MM.1S (cell line): Measurements from ENCODE around the gene PARP6.
A peak's percentile ranks its signal among the peaks of the same experiment; 100 is the strongest.

Source experiments
- DNase-seq: peaks from one replicate; pipeline ENCODE4 v3.0.0-alpha.2; 2015
- H2AFZ ChIP-seq: fragments of 300-600 bp; sonication (generic); 2 replicates; pipeline ENCODE4 v1.6.0; 2016; ENCODE audit warnings: antibody characterized with exemption, low read length
- H3F3A ChIP-seq: fragments of 300-600 bp; sonication (generic); 2 replicates; pipeline ENCODE4 v1.6.1; 2016; ENCODE audit warnings: mild to moderate bottlenecking, antibody characterized with exemption, low read length, moderate library complexity, mixed read lengths; ENCODE audit not compliant: insufficient read depth
- H3K27ac ChIP-seq: fragments of 300-600 bp; sonication (generic); 2 replicates; pipeline ENCODE4 v1.5.1; 2016; ENCODE audit warnings: mild to moderate bottlenecking, low read length
- H3K27me3 ChIP-seq: fragments of 300-600 bp; sonication (generic); replicated peaks from 2 replicates; pipeline ENCODE4 v1.6.0; 2016; ENCODE audit warnings: low read length; ENCODE audit not compliant: insufficient read depth
- H3K36me3 ChIP-seq: fragments of 300-600 bp; sonication (generic); replicated peaks from 2 replicates; pipeline ENCODE4 v1.6.1; 2016; ENCODE audit warnings: mild to moderate bottlenecking, low read length, mixed read lengths; ENCODE audit not compliant: insufficient read depth
- H3K4me1 ChIP-seq: fragments of 300-600 bp; sonication (generic); 2 replicates; pipeline ENCODE4 v1.6.1; 2016; ENCODE audit warnings: low read length, mixed read lengths
- H3K4me2 ChIP-seq: fragments of 300-600 bp; sonication (generic); 2 replicates; pipeline ENCODE4 v1.6.0; 2016; ENCODE audit warnings: low read depth, low read length
- H3K4me3 ChIP-seq: fragments of 300-600 bp; sonication (generic); 2 replicates; pipeline ENCODE4 v1.5.1; 2016; ENCODE audit warnings: low read length, mixed read lengths
- H3K79me2 ChIP-seq: fragments of 300-600 bp; sonication (generic); 2 replicates; pipeline ENCODE4 v1.6.1; 2016; ENCODE audit warnings: mixed run types, low read length, mixed read lengths
- H3K9ac ChIP-seq: fragments of 300-600 bp; sonication (generic); 2 replicates; pipeline ENCODE4 v1.6.1; 2016; ENCODE audit warnings: low read length, mixed read lengths
- H3K9me2 ChIP-seq: fragments of 300-600 bp; sonication (generic); replicated peaks from 2 replicates; pipeline ENCODE4 v1.6.1; 2016; ENCODE audit warnings: mild to moderate bottlenecking, low read length, mixed read lengths; ENCODE audit not compliant: insufficient read depth
- H3K9me3 ChIP-seq: fragments of 300-600 bp; sonication (generic); replicated peaks from 2 replicates; pipeline ENCODE4 v1.6.1; 2016; ENCODE audit warnings: mild to moderate bottlenecking, low read length, mixed read lengths; ENCODE audit not compliant: insufficient read depth
- H4K20me1 ChIP-seq: fragments of 300-600 bp; sonication (generic); 2 replicates; pipeline ENCODE4 v1.6.1; 2016; ENCODE audit warnings: mild to moderate bottlenecking, low read length, moderate library complexity, mixed read lengths; ENCODE audit not compliant: insufficient read depth
- CTCF ChIP-seq: fragments of 300-600 bp; sonication (generic); IDR thresholded peaks from 2 replicates; pipeline ENCODE4 v1.5.1; 2016; ENCODE audit warnings: antibody characterized with exemption, low read length, mixed read lengths
- EZH2 ChIP-seq: fragments of 300-600 bp; sonication (generic); optimal IDR thresholded peaks from 2 replicates; pipeline ENCODE3; 2017; ENCODE audit warnings: low read depth, mild to moderate bottlenecking, antibody characterized with exemption, low read length, mixed read lengths
- EZH2phosphoT487 ChIP-seq: fragments of 300-600 bp; sonication (generic); IDR thresholded peaks from 2 replicates; pipeline ENCODE4 v1.6.1; 2018; ENCODE audit warnings: antibody characterized with exemption, low read length

Gene PARP6

GRCh38 chr15:72313448-72313840 is 41.1 kb upstream of the PARP6 start:
- H3K4me1 ChIP-seq: no peaks in the 10 kb centered on the region
- H3K27me3 ChIP-seq: no peaks in the 10 kb centered on the region
- no peak overlapping the region for H3K4me2 ChIP-seq
- DNase-seq: no peak
- H3K9me3 ChIP-seq: no peaks in the 10 kb centered on the region
- H3F3A ChIP-seq: 0 out of 2 replicates have a peak, but pooled peaks cover 3% of the 10 kb centered on the region
- H3K79me2 ChIP-seq: no peaks in the 10 kb centered on the region
- no peaks in the 10 kb centered on the region for H4K20me1 ChIP-seq
- TF ChIP-seq EZH2phosphoT487 (no peak), CTCF (no peak), EZH2 (no peak)
- H3K9ac ChIP-seq: no peak overlapping the region
- no peak overlapping the region for H3K27ac ChIP-seq
- no peaks in the 10 kb centered on the region for H3K9me2 ChIP-seq
- no peak overlapping the region for H2AFZ ChIP-seq
- H3K36me3 ChIP-seq: no peaks in the 10 kb centered on the region
- H3K4me3 ChIP-seq: no peak overlapping the region

GRCh38 chr15:72312605-72313447 is 40.5 kb upstream of the PARP6 start:
- no peak overlapping the region for H3K27ac ChIP-seq
- no peaks in the 10 kb centered on the region for H3K27me3 ChIP-seq
- H4K20me1 ChIP-seq: no peaks in the 10 kb centered on the region
- H3K4me2 ChIP-seq: no peak overlapping the region
- TF ChIP-seq EZH2phosphoT487 (no peak), CTCF (peak; percentile 79), EZH2 (no peak)
- DNase-seq: peak; percentile 61
- no peak overlapping the region for H3K9ac ChIP-seq
- no peaks in the 10 kb centered on the region for H3K9me3 ChIP-seq
- H3K4me3 ChIP-seq: no peak overlapping the region
- no peaks in the 10 kb centered on the region for H3K4me1 ChIP-seq
- no peaks in the 10 kb centered on the region for H3K79me2 ChIP-seq
- H3K36me3 ChIP-seq: no peaks in the 10 kb centered on the region
- H3K9me2 ChIP-seq: no peaks in the 10 kb centered on the region
- H3F3A ChIP-seq: 0 out of 2 replicates have a peak, but pooled peaks cover under 1% of the 10 kb centered on the region
- no peak overlapping the region for H2AFZ ChIP-seq

- Histone ChIP-seq H3K9me3 (no peaks in the 10 kb centered on the region), H3K27me3 (no peaks in the 10 kb centered on the region), H3K36me3 (no peaks in the 10 kb centered on the region), H3K9ac (no peak overlapping the region), H3F3A (no peaks in the 10 kb centered on the region), H3K27ac (no peak overlapping the region), H4K20me1 (no peaks in the 10 kb centered on the region), H3K4me2 (no peak overlapping the region), H3K4me3 (no peak overlapping the region), H3K4me1 (no peaks in the 10 kb centered on the region), H3K79me2 (no peaks in the 10 kb centered on the region), H2AFZ (no peak overlapping the region), H3K9me2 (no peaks in the 10 kb centered on the region)
- DNase-seq: no peak
- TF ChIP-seq EZH2phosphoT487: no peak
- no peak for TF ChIP-seq CTCF
- no peak for TF ChIP-seq EZH2
Observed at GRCh38 chr15:72307026-72307425, 34.7 kb upstream of the PARP6 start.
